Ammon's horn (tissue), 1 donor: ENCODE data around the gene CDK5RAP1.
"Not testable (repeated sequence)": the region's sequence is repeated elsewhere in the genome, so short reads cannot be mapped to it uniquely, and the experiment has no call there.

Source experiments
- DNase-seq: peaks from one replicate; pipeline ENCODE4 v3.0.0-alpha.2; 2016; ENCODE audit warnings: low spot score

CDK5RAP1 gene

GRCh38 chr20:33401184-33401920 lies at the start of gene CDK5RAP1:
TSS of gene CDK5RAP1 (minus strand) at chr20:33401519. CDS start at chr20:33397064, 4,455 bp downstream.
- DNase-seq: peak; percentile 92

GRCh38 chr20:33450867-33451266 lies 49.5 kb upstream of the CDK5RAP1 start:
- no peak for DNase-seq

GRCh38 chr20:33445881-33446625 lies 44.7 kb upstream of the CDK5RAP1 start:
- peak; percentile 68 for DNase-seq

GRCh38 chr20:33444797-33445560 lies 43.7 kb upstream of the CDK5RAP1 start:
- DNase-seq: no peak

GRCh38 chr20:33443512-33444239 lies 42.4 kb upstream of the CDK5RAP1 start, which contains the start of gene SNTA1:
TSS of gene SNTA1 (minus strand) at chr20:33443763. CDS start at chr20:33443620, 143 bp downstream.
- peak; percentile 85 for DNase-seq

- DNase-seq: no peak
Observed at GRCh38 chr20:33443006-33443511, 41.7 kb upstream of the CDK5RAP1 start.

- no peak for DNase-seq
Observed at GRCh38 chr20:33442136-33443005, 41.1 kb upstream of the CDK5RAP1 start.

- DNase-seq: no peak
Observed at GRCh38 chr20:33441142-33441955, 40.0 kb upstream of the CDK5RAP1 start.

GRCh38 chr20:33440562-33440961 lies 39.2 kb upstream of the CDK5RAP1 start:
- DNase-seq: not testable (repeated sequence)

- DNase-seq: no peak
Observed at GRCh38 chr20:33438481-33438880, 37.2 kb upstream of the CDK5RAP1 start.

- DNase-seq: peak; percentile 71
Observed at GRCh38 chr20:33437141-33437911, 36.0 kb upstream of the CDK5RAP1 start.

GRCh38 chr20:33434434-33434833 lies 33.1 kb upstream of the CDK5RAP1 start:
- no peak for DNase-seq

GRCh38 chr20:33433465-33434234 lies 32.3 kb upstream of the CDK5RAP1 start:
- peak; percentile 78 for DNase-seq

- peak; percentile 72 for DNase-seq
Observed at GRCh38 chr20:33431797-33432381, 30.6 kb upstream of the CDK5RAP1 start.

GRCh38 chr20:33423875-33424274 lies 22.6 kb upstream of the CDK5RAP1 start:
- DNase-seq: not testable (repeated sequence)

GRCh38 chr20:33423141-33423834 lies 22.0 kb upstream of the CDK5RAP1 start:
- no peak for DNase-seq
